HEK293 (cell line): ENCODE measurements around the gene RGN.
A peak's percentile ranks its signal among the peaks of the same experiment; 100 is the strongest.

Experiments
- BCL11B ChIP-seq: fragments of 450-650 bp; formaldehyde crosslinking; IDR thresholded peaks from 2 replicates; pipeline ENCODE4 v1.5.1; 2016; ENCODE audit warnings: low read depth, missing biosample characterization, missing genetic modification characterization
- GLI4 ChIP-seq: fragments of 450-650 bp; formaldehyde crosslinking; IDR thresholded peaks from 2 replicates; pipeline ENCODE4 v1.5.1; 2016; ENCODE audit warnings: missing biosample characterization, missing genetic modification characterization
- KLF1 ChIP-seq: fragments of 450-650 bp; formaldehyde crosslinking; IDR thresholded peaks from 2 replicates; pipeline ENCODE4 v1.5.1; 2016; ENCODE audit warnings: missing biosample characterization, missing genetic modification characterization
- KLF7 ChIP-seq: fragments of 450-650 bp; formaldehyde crosslinking; IDR thresholded peaks from 2 replicates; pipeline ENCODE4 v1.5.1; 2016; ENCODE audit warnings: missing biosample characterization, missing genetic modification characterization, borderline replicate concordance
- MZF1 ChIP-seq: fragments of 450-650 bp; formaldehyde crosslinking; IDR thresholded peaks from 2 replicates; pipeline ENCODE4 v1.5.1; 2017; ENCODE audit warnings: missing biosample characterization, missing genetic modification characterization, borderline replicate concordance
- PRDM1 ChIP-seq: fragments of 450-650 bp; formaldehyde crosslinking; IDR thresholded peaks from 2 replicates; pipeline ENCODE4; 2016; ENCODE audit warnings: missing biosample characterization, missing genetic modification characterization
- REPIN1 ChIP-seq: fragments of 450-650 bp; formaldehyde crosslinking; IDR thresholded peaks from 2 replicates; pipeline ENCODE4 v1.5.1; 2017; ENCODE audit warnings: missing biosample characterization, missing genetic modification characterization, low read depth
- SCRT2 ChIP-seq: fragments of 450-650 bp; formaldehyde crosslinking; IDR thresholded peaks from 2 replicates; pipeline ENCODE4 v1.5.1; 2016; ENCODE audit warnings: missing biosample characterization, missing genetic modification characterization
- SP3 ChIP-seq: fragments of 450-650 bp; formaldehyde crosslinking; IDR thresholded peaks from 2 replicates; pipeline ENCODE4 v1.5.1; 2016; ENCODE audit warnings: missing biosample characterization, missing genetic modification characterization
- YY2 ChIP-seq: fragments of 450-650 bp; formaldehyde crosslinking; IDR thresholded peaks from 2 replicates; pipeline ENCODE4 v1.5.1; 2016; ENCODE audit warnings: missing biosample characterization, missing genetic modification characterization
- ZBTB7A ChIP-seq: fragments of 450-650 bp; formaldehyde crosslinking; IDR thresholded peaks from 2 replicates; pipeline ENCODE4 v1.5.1; 2016; ENCODE audit warnings: low read depth, missing biosample characterization, missing genetic modification characterization
- ZFHX2 ChIP-seq: fragments of 450-650 bp; formaldehyde crosslinking; conservative IDR thresholded peaks from 2 replicates; pipeline ENCODE4 v1.5.1; 2016; ENCODE audit warnings: missing biosample characterization, missing genetic modification characterization
- ZIC2 ChIP-seq: fragments of 450-650 bp; formaldehyde crosslinking; IDR thresholded peaks from 2 replicates; pipeline ENCODE4 v1.5.1; 2016; ENCODE audit warnings: missing biosample characterization, missing genetic modification characterization
- ZNF274 ChIP-seq, 2 experiments: fragments of 200-500 bp in 1 of 2; fragments of 450-650 bp in 1 of 2; sonication (Bioruptor generic) in 1 of 2; formaldehyde crosslinking in 1 of 2; IDR thresholded peaks; 2 replicates each; pipeline versions ENCODE4 v1.5.1 to v1.6.1; 2014 to 2016; ENCODE audit warnings: borderline replicate concordance in 1 of 2, inconsistent platforms in 1 of 2, low read length in 1 of 2, missing biosample characterization in 1 of 2, missing genetic modification characterization in 1 of 2
- ZNF391 ChIP-seq: fragments of 450-650 bp; formaldehyde crosslinking; IDR thresholded peaks from 2 replicates; pipeline ENCODE4 v1.5.1; 2016; ENCODE audit warnings: low read depth, missing biosample characterization, missing genetic modification characterization, borderline replicate concordance
- ZNF394 ChIP-seq: fragments of 450-650 bp; formaldehyde crosslinking; IDR thresholded peaks from 2 replicates; pipeline ENCODE4 v1.5.1; 2016; ENCODE audit warnings: missing biosample characterization, missing genetic modification characterization, mild to moderate bottlenecking, moderate library complexity, borderline replicate concordance
- ZNF548 ChIP-seq: fragments of 450-650 bp; formaldehyde crosslinking; IDR thresholded peaks from 2 replicates; pipeline ENCODE4 v1.5.1; 2016; ENCODE audit warnings: missing biosample characterization, missing genetic modification characterization
- ZNF623 ChIP-seq: fragments of 450-650 bp; formaldehyde crosslinking; IDR thresholded peaks from 2 replicates; pipeline ENCODE4 v1.5.1; 2016; ENCODE audit warnings: missing biosample characterization, missing genetic modification characterization
- ZNF629 ChIP-seq: fragments of 450-650 bp; formaldehyde crosslinking; IDR thresholded peaks from 2 replicates; pipeline ENCODE4 v1.5.1; 2017; ENCODE audit warnings: missing biosample characterization, missing genetic modification characterization
- ZNF658 ChIP-seq: fragments of 450-650 bp; formaldehyde crosslinking; IDR thresholded peaks from 2 replicates; pipeline ENCODE4; 2016; ENCODE audit warnings: missing biosample characterization, missing genetic modification characterization
- ZNF677 ChIP-seq: fragments of 450-650 bp; IDR thresholded peaks from 2 replicates; pipeline ENCODE4 v1.5.0; 2018; ENCODE audit warnings: missing biosample characterization, mild to moderate bottlenecking, missing genetic modification characterization, moderate library complexity
- ZNF701 ChIP-seq: fragments of 450-650 bp; formaldehyde crosslinking; IDR thresholded peaks from 2 replicates; pipeline ENCODE4 v1.5.1; 2016; ENCODE audit warnings: missing biosample characterization, missing genetic modification characterization
- ZNF707 ChIP-seq: fragments of 450-650 bp; formaldehyde crosslinking; IDR thresholded peaks from 2 replicates; pipeline ENCODE4 v1.5.1; 2016; ENCODE audit warnings: missing biosample characterization, missing genetic modification characterization
- ZNF777 ChIP-seq: fragments of 450-650 bp; formaldehyde crosslinking; IDR thresholded peaks from 2 replicates; pipeline ENCODE4 v1.5.1; 2017; ENCODE audit warnings: missing biosample characterization, missing genetic modification characterization, borderline replicate concordance
- ZNF792 ChIP-seq: fragments of 450-650 bp; formaldehyde crosslinking; IDR thresholded peaks from 2 replicates; pipeline ENCODE4 v1.5.1; 2016; ENCODE audit warnings: missing biosample characterization, missing genetic modification characterization
- ZNF843 ChIP-seq: fragments of 450-650 bp; formaldehyde crosslinking; IDR thresholded peaks from 2 replicates; pipeline ENCODE4 v1.5.1; 2016; ENCODE audit warnings: missing biosample characterization, missing genetic modification characterization
- ZXDB ChIP-seq: fragments of 450-650 bp; formaldehyde crosslinking; IDR thresholded peaks from 2 replicates; pipeline ENCODE4 v1.5.1; 2016; ENCODE audit warnings: missing biosample characterization, missing genetic modification characterization
- TF ChIP-seq, protein P1 (sequence below): fragments of 450-650 bp; formaldehyde crosslinking; IDR thresholded peaks from 2 replicates; pipeline ENCODE4 v1.5.1; 2016; ENCODE audit warnings: missing biosample characterization, missing genetic modification characterization
- TF ChIP-seq, protein P2 (sequence below): fragments of 450-650 bp; formaldehyde crosslinking; IDR thresholded peaks from 2 replicates; pipeline ENCODE4 v1.5.0; 2017; ENCODE audit warnings: missing biosample characterization, missing genetic modification characterization, borderline replicate concordance
- TF ChIP-seq, protein P3 (sequence below): fragments of 450-650 bp; formaldehyde crosslinking; IDR thresholded peaks from 2 replicates; pipeline ENCODE4 v1.5.1; 2016; ENCODE audit warnings: missing biosample characterization, missing genetic modification characterization
- TF ChIP-seq, protein P4 (sequence below): fragments of 450-650 bp; formaldehyde crosslinking; IDR thresholded peaks from 2 replicates; pipeline ENCODE4 v1.5.1; 2017; ENCODE audit warnings: missing biosample characterization, missing genetic modification characterization
- TF ChIP-seq, protein P5 (sequence below): fragments of 450-650 bp; formaldehyde crosslinking; IDR thresholded peaks from 2 replicates; pipeline ENCODE4 v1.5.1; 2016; ENCODE audit warnings: missing biosample characterization, missing genetic modification characterization

RGN gene

DNA sequence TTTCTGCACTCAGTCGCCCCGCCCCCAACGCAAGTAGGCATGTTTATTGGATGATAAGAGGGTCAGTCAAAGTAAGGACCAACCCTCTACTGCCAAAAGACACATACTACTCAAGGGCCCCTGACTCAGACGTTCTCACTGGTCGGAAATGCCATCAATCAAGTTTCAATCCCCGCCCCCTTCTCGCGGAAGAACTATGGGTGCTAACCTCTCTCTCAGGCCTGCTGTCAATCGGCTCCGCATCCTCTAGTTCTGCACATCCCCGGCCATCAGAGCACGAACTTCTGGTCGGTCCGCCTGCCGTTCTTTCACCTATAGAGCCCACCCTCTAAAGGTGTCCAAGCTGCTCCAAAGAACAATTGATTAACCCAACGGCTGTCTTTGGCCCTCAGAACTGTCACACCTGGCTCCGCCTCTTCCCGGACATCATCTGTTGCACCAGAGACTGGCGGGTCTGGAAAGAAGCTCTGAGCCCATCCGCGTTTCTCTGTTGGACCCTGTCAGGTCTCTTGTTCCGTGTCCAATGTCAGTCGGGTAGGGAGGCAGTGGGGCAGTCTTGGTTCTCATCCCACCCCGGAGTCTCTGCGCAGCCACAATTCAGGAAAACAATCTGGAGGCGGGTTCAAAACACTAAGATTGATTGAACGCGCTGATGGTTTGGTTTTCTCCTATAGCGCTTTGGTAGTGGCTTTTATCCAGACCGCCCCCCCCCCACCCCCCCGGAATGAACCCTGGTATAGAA lies 51.1 kb downstream of the RGN start (continued):
- TF ChIP-seq, protein P1, sequence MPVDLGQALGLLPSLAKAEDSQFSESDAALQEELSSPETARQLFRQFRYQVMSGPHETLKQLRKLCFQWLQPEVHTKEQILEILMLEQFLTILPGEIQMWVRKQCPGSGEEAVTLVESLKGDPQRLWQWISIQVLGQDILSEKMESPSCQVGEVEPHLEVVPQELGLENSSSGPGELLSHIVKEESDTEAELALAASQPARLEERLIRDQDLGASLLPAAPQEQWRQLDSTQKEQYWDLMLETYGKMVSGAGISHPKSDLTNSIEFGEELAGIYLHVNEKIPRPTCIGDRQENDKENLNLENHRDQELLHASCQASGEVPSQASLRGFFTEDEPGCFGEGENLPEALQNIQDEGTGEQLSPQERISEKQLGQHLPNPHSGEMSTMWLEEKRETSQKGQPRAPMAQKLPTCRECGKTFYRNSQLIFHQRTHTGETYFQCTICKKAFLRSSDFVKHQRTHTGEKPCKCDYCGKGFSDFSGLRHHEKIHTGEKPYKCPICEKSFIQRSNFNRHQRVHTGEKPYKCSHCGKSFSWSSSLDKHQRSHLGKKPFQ (tag by site-specific recombination) = no peak
- TF ChIP-seq KLF1 (tag by site-specific recombination) = no peak
- TF ChIP-seq ZIC2 (tag by site-specific recombination) = no peak
- TF ChIP-seq MZF1 = no peak
- TF ChIP-seq ZBTB7A (tag by site-specific recombination) = no peak
- TF ChIP-seq, protein P2, sequence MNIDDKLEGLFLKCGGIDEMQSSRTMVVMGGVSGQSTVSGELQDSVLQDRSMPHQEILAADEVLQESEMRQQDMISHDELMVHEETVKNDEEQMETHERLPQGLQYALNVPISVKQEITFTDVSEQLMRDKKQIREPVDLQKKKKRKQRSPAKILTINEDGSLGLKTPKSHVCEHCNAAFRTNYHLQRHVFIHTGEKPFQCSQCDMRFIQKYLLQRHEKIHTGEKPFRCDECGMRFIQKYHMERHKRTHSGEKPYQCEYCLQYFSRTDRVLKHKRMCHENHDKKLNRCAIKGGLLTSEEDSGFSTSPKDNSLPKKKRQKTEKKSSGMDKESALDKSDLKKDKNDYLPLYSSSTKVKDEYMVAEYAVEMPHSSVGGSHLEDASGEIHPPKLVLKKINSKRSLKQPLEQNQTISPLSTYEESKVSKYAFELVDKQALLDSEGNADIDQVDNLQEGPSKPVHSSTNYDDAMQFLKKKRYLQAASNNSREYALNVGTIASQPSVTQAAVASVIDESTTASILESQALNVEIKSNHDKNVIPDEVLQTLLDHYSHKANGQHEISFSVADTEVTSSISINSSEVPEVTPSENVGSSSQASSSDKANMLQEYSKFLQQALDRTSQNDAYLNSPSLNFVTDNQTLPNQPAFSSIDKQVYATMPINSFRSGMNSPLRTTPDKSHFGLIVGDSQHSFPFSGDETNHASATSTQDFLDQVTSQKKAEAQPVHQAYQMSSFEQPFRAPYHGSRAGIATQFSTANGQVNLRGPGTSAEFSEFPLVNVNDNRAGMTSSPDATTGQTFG = no peak
- TF ChIP-seq ZNF701 (tag by site-specific recombination) = no peak
- TF ChIP-seq ZNF658 (tag by site-specific recombination) = no peak
- no peak for TF ChIP-seq GLI4 (tag by site-specific recombination)
- no peak for TF ChIP-seq KLF7 (tag by site-specific recombination)
- TF ChIP-seq ZFHX2 (tag by site-specific recombination) = no peak
- TF ChIP-seq YY2 (tag by site-specific recombination) = no peak
- TF ChIP-seq, protein P3, sequence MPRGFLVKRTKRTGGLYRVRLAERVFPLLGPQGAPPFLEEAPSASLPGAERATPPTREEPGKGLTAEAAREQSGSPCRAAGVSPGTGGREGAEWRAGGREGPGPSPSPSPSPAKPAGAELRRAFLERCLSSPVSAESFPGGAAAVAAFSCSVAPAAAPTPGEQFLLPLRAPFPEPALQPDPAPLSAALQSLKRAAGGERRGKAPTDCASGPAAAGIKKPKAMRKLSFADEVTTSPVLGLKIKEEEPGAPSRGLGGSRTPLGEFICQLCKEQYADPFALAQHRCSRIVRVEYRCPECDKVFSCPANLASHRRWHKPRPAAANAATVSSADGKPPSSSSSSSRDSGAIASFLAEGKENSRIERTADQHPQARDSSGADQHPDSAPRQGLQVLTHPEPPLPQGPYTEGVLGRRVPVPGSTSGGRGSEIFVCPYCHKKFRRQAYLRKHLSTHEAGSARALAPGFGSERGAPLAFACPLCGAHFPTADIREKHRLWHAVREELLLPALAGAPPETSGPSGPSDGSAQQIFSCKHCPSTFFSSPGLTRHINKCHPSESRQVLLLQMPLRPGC (tag by site-specific recombination) = no peak
- TF ChIP-seq ZNF677 (tag by site-specific recombination) = no peak
- TF ChIP-seq ZNF843 (tag by site-specific recombination) = no peak
- TF ChIP-seq ZXDB (tag by site-specific recombination) = peak; percentile 62
- no peak for TF ChIP-seq ZNF792 (tag by site-specific recombination)
- TF ChIP-seq ZNF394 (tag by site-specific recombination) = 0 out of 2 replicates have a peak, but pooled peaks have one; percentile 47
- TF ChIP-seq, protein P4, sequence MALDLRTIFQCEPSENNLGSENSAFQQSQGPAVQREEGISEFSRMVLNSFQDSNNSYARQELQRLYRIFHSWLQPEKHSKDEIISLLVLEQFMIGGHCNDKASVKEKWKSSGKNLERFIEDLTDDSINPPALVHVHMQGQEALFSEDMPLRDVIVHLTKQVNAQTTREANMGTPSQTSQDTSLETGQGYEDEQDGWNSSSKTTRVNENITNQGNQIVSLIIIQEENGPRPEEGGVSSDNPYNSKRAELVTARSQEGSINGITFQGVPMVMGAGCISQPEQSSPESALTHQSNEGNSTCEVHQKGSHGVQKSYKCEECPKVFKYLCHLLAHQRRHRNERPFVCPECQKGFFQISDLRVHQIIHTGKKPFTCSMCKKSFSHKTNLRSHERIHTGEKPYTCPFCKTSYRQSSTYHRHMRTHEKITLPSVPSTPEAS = no peak
- 0 out of 2 replicates have a peak, but pooled peaks have one; percentile 44 for TF ChIP-seq ZNF629 (tag by site-specific recombination)
- no peak for TF ChIP-seq ZNF777 (tag by site-specific recombination)
- TF ChIP-seq SP3 (tag by site-specific recombination) = peak; percentile 89
- no peak for TF ChIP-seq REPIN1
- TF ChIP-seq BCL11B (tag by site-specific recombination) = no peak
- no peak for TF ChIP-seq PRDM1 (tag by site-specific recombination)
- TF ChIP-seq ZNF274 (IDR thresholded peaks at IDR 0.05; ENCODE audit: low read length) = no peak
- TF ChIP-seq ZNF274 (tag by site-specific recombination; IDR thresholded peaks at IDR 0.05; ENCODE audit: borderline replicate concordance) = no peak
- no peak for TF ChIP-seq ZNF548 (tag by site-specific recombination)
- no peak for TF ChIP-seq ZNF623 (tag by site-specific recombination)
- peak; percentile 99 for TF ChIP-seq SCRT2
- TF ChIP-seq ZNF391 (tag by site-specific recombination) = peak; percentile 43; the same call in 1 of the 2 replicates
- no peak for TF ChIP-seq ZNF707
- TF ChIP-seq, protein P5, sequence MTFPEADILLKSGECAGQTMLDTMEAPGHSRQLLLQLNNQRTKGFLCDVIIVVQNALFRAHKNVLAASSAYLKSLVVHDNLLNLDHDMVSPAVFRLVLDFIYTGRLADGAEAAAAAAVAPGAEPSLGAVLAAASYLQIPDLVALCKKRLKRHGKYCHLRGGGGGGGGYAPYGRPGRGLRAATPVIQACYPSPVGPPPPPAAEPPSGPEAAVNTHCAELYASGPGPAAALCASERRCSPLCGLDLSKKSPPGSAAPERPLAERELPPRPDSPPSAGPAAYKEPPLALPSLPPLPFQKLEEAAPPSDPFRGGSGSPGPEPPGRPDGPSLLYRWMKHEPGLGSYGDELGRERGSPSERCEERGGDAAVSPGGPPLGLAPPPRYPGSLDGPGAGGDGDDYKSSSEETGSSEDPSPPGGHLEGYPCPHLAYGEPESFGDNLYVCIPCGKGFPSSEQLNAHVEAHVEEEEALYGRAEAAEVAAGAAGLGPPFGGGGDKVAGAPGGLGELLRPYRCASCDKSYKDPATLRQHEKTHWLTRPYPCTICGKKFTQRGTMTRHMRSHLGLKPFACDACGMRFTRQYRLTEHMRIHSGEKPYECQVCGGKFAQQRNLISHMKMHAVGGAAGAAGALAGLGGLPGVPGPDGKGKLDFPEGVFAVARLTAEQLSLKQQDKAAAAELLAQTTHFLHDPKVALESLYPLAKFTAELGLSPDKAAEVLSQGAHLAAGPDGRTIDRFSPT = no peak
